ENCODE data around the gene GPN2. TPM values are rescaled to one million over a fixed set of nuclear protein-coding genes. Genes with fewer than 3 reads are reported as not detected.
A peak's percentile ranks its signal among the peaks of the same experiment; 100 is the strongest.
"Not testable (repeated sequence)": the region's sequence is repeated elsewhere in the genome, so short reads cannot be mapped to it uniquely, and the experiment has no call there.

The GPN2 gene
- total RNA-seq, 1 donor from 2014 or later: 9.5 TPM

DNA sequence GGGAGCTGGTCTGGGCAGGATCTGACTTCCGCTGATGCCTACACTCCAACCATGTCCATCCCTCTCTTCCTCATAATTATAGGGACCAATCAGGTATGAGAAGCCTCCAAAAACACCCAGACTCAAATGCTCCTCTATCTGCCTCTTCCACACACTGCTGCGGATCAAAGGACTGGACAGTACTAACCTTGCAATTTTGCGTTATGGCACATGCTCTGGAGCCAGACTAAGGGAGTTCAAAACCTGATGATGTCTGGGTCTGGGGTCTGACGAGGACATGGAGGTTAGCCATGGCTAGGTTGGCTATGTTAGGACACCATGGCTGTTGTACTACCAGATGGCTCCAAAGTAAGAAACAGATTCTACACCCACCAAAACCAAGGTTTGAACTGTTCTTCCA, 10.3 kb downstream of the GPN2 start:
- no peak overlapping the region for H3K4me3 ChIP-seq (ENCODE audit: low read depth, low read length)
- peaks cover 10% of the 10 kb centered on the region for H3K36me3 ChIP-seq (ENCODE audit: control insufficient read depth, insufficient read depth, low read length)
- H3K27me3 ChIP-seq (ENCODE audit: control insufficient read depth, insufficient read depth, low read length): no peaks in the 10 kb centered on the region
- TF ChIP-seq, protein P1, sequence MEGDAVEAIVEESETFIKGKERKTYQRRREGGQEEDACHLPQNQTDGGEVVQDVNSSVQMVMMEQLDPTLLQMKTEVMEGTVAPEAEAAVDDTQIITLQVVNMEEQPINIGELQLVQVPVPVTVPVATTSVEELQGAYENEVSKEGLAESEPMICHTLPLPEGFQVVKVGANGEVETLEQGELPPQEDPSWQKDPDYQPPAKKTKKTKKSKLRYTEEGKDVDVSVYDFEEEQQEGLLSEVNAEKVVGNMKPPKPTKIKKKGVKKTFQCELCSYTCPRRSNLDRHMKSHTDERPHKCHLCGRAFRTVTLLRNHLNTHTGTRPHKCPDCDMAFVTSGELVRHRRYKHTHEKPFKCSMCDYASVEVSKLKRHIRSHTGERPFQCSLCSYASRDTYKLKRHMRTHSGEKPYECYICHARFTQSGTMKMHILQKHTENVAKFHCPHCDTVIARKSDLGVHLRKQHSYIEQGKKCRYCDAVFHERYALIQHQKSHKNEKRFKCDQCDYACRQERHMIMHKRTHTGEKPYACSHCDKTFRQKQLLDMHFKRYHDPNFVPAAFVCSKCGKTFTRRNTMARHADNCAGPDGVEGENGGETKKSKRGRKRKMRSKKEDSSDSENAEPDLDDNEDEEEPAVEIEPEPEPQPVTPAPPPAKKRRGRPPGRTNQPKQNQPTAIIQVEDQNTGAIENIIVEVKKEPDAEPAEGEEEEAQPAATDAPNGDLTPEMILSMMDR (IDR thresholded peaks at IDR 0.05; ENCODE audit: insufficient read depth, low read length, poor library complexity, severe bottlenecking): no peak
- DNase-seq (ENCODE audit: low read depth): no peak

DNA sequence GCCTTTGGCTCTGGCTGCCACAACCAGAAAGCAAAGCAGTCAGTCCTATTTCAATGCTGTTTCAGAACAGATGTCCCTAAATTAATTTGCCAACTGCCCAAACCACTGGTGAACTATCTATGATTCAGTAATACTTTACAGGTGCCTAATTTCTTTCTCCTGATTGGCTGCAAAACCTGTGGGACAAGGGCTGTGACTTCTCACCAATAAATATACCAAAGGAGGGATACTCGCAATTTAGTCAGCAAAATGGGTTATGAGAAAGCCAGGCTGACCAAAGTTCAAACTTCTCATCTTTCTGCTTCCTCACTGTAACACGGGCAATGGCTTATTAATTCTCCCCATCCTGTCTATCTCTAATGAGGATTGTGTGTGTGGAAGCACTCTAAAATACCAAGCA, 12.8 kb downstream of the GPN2 start:
- Histone ChIP-seq H3K4me3 (ENCODE audit: low read depth, low read length) (no peak overlapping the region), H3K36me3 (ENCODE audit: control insufficient read depth, insufficient read depth, low read length) (peaks cover 5% of the 10 kb centered on the region), H3K27me3 (ENCODE audit: control insufficient read depth, insufficient read depth, low read length) (no peaks in the 10 kb centered on the region)
- no peak for DNase-seq (ENCODE audit: low read depth)
- TF ChIP-seq, protein P1 (IDR thresholded peaks at IDR 0.05; ENCODE audit: insufficient read depth, low read length, poor library complexity, severe bottlenecking): no peak

DNA sequence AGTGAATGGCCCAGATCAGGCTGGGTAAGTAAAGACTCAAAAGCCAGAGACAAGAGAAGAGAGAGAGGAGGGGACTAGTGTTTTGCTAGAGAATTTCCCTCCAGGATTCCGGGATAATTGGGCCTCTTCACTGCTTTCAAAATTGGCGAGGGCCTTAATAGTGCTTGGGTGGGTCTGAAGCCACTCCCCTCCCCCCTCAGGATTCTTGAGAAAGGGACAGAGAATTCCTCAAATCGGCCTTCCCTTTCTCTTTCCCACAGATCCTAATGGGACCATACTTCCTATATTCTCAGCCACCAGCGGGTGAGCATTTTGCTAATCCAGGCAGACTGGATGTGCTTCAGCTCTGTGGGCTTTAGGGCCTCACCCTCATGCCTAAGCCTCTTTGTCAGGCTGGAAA, 15.2 kb downstream of the GPN2 start:
- Histone ChIP-seq H3K36me3 (ENCODE audit: control insufficient read depth, insufficient read depth, low read length) (peaks cover 3% of the 10 kb centered on the region), H3K27me3 (ENCODE audit: control insufficient read depth, insufficient read depth, low read length) (no peaks in the 10 kb centered on the region), H3K4me3 (ENCODE audit: low read depth, low read length) (no peak overlapping the region)
- no peak for DNase-seq (ENCODE audit: low read depth)
- TF ChIP-seq, protein P1 (IDR thresholded peaks at IDR 0.05; ENCODE audit: insufficient read depth, low read length, poor library complexity, severe bottlenecking): no peak

DNA sequence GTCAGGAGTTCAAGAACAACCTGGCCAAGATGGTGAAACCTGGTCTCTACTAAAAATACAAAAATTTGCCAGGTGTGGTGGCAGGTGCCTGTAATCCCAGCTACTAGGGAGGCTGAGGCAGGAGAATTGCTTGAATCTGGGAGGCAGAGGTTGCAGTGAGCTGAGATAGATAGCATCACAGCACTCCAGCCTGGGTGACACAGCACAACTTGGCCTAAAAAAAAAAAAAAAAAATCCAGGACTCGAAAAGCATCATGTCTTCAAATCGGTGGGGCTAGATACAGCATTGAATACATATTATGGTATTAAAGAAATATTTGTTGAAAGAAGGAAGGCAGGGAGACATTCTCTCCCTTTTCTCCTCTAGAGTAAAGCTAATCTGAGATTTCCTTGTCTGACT, 17.0 kb downstream of the GPN2 start:
- H3K27me3 ChIP-seq (ENCODE audit: control insufficient read depth, insufficient read depth, low read length); H3K36me3 ChIP-seq (ENCODE audit: control insufficient read depth, insufficient read depth, low read length); DNase-seq (ENCODE audit: low read depth); H3K4me3 ChIP-seq (ENCODE audit: low read depth, low read length): not testable (repeated sequence)

DNA sequence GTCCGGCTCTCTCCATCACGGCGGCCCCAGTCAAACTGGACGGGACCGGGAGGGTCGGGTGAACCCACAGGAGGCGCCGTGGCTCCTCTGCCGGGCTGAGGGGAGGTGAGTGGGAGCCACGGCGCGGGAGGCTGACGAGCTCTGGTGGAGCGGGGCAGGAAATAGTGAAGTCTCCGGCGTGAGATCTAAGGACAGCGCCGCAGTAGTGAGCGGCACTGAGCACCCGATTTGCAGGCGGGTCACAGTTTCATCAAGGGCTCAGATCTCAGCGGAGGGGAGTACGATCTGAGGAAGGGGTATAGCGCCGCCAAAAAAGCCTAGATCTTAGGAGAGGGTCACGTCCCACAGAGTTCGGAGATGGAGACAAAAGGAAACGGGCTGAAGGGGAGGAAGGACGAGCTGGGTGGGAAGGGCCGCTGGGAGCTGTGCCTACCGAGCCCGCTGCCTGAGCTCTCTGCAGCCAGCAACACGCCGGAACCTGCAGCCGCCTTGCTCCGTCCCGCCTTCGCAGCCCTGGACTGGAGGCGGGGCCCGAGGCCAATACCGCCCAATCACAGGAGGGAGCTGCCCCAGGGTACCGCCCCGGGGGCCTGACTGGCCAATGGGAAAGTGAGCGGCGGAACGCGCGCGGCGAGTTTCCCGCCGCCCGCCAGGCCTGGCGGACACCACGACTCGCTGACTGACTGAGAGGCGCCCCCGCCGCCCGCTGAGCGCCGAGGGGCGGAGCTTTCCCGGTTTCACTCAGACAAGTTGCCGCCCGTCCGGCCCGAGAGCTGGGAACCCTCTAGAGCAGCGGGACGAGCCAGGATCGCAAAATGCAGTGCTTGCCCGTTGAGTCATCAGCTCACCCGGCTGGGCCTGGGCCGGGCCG, 25.2 kb downstream of the GPN2 start:
- peak; percentile 90 for DNase-seq (ENCODE audit: low read depth)
- H3K27me3 ChIP-seq (ENCODE audit: control insufficient read depth, insufficient read depth, low read length): no peaks in the 10 kb centered on the region
- peak overlapping the region; percentile 77 for H3K4me3 ChIP-seq (ENCODE audit: low read depth, low read length)
- no peaks in the 10 kb centered on the region for H3K36me3 ChIP-seq (ENCODE audit: control insufficient read depth, insufficient read depth, low read length)
- TF ChIP-seq, protein P1 (IDR thresholded peaks at IDR 0.05; ENCODE audit: insufficient read depth, low read length, poor library complexity, severe bottlenecking): no peak

DNA sequence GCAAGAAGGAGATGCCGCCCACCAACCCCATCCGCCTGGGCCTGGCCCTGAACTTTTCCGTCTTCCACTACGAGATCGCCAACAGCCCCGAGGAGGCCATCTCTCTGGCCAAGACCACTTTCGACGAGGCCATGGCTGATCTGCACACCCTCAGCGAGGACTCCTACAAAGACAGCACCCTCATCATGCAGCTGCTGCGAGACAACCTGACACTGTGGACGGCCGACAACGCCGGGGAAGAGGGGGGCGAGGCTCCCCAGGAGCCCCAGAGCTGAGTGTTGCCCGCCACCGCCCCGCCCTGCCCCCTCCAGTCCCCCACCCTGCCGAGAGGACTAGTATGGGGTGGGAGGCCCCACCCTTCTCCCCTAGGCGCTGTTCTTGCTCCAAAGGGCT, 26.4 kb downstream of the GPN2 start:
- Histone ChIP-seq H3K4me3 (ENCODE audit: low read depth, low read length) (peak overlapping the region; percentile 77), H3K27me3 (ENCODE audit: control insufficient read depth, insufficient read depth, low read length) (no peaks in the 10 kb centered on the region), H3K36me3 (ENCODE audit: control insufficient read depth, insufficient read depth, low read length) (no peaks in the 10 kb centered on the region)
- TF ChIP-seq, protein P1 (IDR thresholded peaks at IDR 0.05; ENCODE audit: insufficient read depth, low read length, poor library complexity, severe bottlenecking): no peak
- DNase-seq (ENCODE audit: low read depth): no peak

All from kidney epithelial cell (primary cell).